HCT116 (cell line): ENCODE data around the gene LDLRAD4. TPM values are rescaled to one million over a fixed set of nuclear protein-coding genes. Genes with fewer than 3 reads are reported as not detected.

Experiments
- ATAC-seq: fragments of 200-7000 bp; cut with Tn5 transposase; 2 replicates; pipeline ENCODE4 v1.9.1; 2020; ENCODE audit warnings: mild to moderate bottlenecking, moderate library complexity
- BruUV-seq: library from RNA; stranded (reverse); fragments of 400-500 nt; replicated peaks from 2 replicates; lab custom pipeline; 2021; lab: Mats Ljungman, UMichigan
- CTCF ChIA-PET: fragments of 300-600 bp; sonication (Branson Sonifier 250); formaldehyde crosslinking; loops from one replicate; lab custom pipeline; 2021; ENCODE audit warnings: antibody characterized with exemption; lab: Charles Lee
- POLR2A ChIA-PET: fragments of 300-600, 350-600 bp; sonication (Branson Sonifier 250); formaldehyde crosslinking; loops from one replicate; lab custom pipeline; 2021; ENCODE audit warnings: antibody characterized with exemption; lab: Charles Lee
- RAD21 ChIA-PET, 2 experiments: fragments of 300-600 bp; sonication (Branson Sonifier 250); formaldehyde crosslinking; loops; one replicate each; lab custom pipeline; 2023; ENCODE audit warnings: low total read pairs in 2 of 2; ENCODE audit not compliant: uncharacterized antibody in 2 of 2, unreplicated experiment in 2 of 2, low non-redundant PET in 1 of 2; lab: Charles Lee
- DNase-seq: peaks from one replicate; pipeline ENCODE4 v3.0.0-alpha.2; 2010; ENCODE audit warnings: low read depth, low spot score
- H2AFZ ChIP-seq: fragments of 200-600 bp; shearing (Covaris generic), sonication (generic); 2 replicates; pipeline ENCODE4 v1.6.1; 2017; ENCODE audit warnings: low read depth, mixed run types, mixed read lengths, antibody characterized with exemption, low read length; ENCODE audit not compliant: poor library complexity, severe bottlenecking
- H3K27ac ChIP-seq: 2 replicates; pipeline ENCODE4 v1.5.1; 2012; ENCODE audit warnings: low read depth, low read length
- H3K27me3 ChIP-seq: fragments of 200-600 bp; sonication (generic); 2 replicates; pipeline ENCODE4 v1.6.1; 2016; ENCODE audit warnings: mixed run types, low read length, mixed read lengths; ENCODE audit not compliant: insufficient read depth
- H3K36me3 ChIP-seq, 2 experiments: fragments of 200-500 bp in 1 of 2; fragments of 200-600 bp in 1 of 2; sonication (Bioruptor generic) in 1 of 2; sonication (generic) in 1 of 2; 2 replicates each; pipeline versions ENCODE4 v1.5.1 to v1.6.1; 2014 to 2016; ENCODE audit warnings: low read length in 2 of 2, inconsistent platforms in 1 of 2, mixed read lengths in 1 of 2, mixed run types in 1 of 2; ENCODE audit not compliant: insufficient read depth in 2 of 2, control insufficient read depth in 1 of 2
- H3K4me1 ChIP-seq, 2 experiments: fragments of 200-600 bp in 1 of 2; sonication (generic) in 1 of 2; 2 replicates each; pipeline versions ENCODE4 v1.5.1 to v1.6.1; 2012 to 2017; ENCODE audit warnings: low read length in 2 of 2, inconsistent platforms in 1 of 2, mild to moderate bottlenecking in 1 of 2, mixed read lengths in 1 of 2, mixed run types in 1 of 2, moderate library complexity in 1 of 2; ENCODE audit not compliant: insufficient read depth in 2 of 2, control insufficient read depth in 1 of 2
- H3K4me2 ChIP-seq: fragments of 200-600 bp; sonication (generic); 2 replicates; pipeline ENCODE4 v1.6.1; 2017; ENCODE audit warnings: mixed run types, low read length, mixed read lengths
- H3K4me3 ChIP-seq, 2 experiments: fragments of 200-600 bp in 1 of 2; sonication (generic) in 1 of 2; replicated peaks in 1 of 2; 2 replicates each; pipeline ENCODE4 v1.5.1; 2011 to 2016; ENCODE audit warnings: low read length in 2 of 2, control low read depth in 1 of 2, low read depth in 1 of 2, mild to moderate bottlenecking in 1 of 2, mixed read lengths in 1 of 2, mixed run types in 1 of 2
- H3K79me2 ChIP-seq: fragments of 200-600 bp; sonication (generic); 2 replicates; pipeline ENCODE4 v1.6.1; 2017; ENCODE audit warnings: mild to moderate bottlenecking, mixed run types, low read length, moderate library complexity, mixed read lengths; ENCODE audit not compliant: insufficient read depth
- H3K9ac ChIP-seq: fragments of 200-600 bp; sonication (generic); 2 replicates; pipeline ENCODE4 v1.6.1; 2016; ENCODE audit warnings: low read length, mixed read lengths
- H3K9me2 ChIP-seq: fragments of 200-600 bp; sonication (generic), shearing (Covaris generic); 2 replicates; pipeline ENCODE4 v1.6.1; 2017; ENCODE audit warnings: mixed run types, mild to moderate bottlenecking, moderate library complexity; ENCODE audit not compliant: insufficient read depth
- H3K9me3 ChIP-seq, 2 experiments: fragments of 200-500 bp in 1 of 2; fragments of 200-600 bp in 1 of 2; sonication (Bioruptor generic) in 1 of 2; sonication (generic) in 1 of 2; 2 replicates each; pipeline ENCODE4 v1.6.1; 2014 to 2017; ENCODE audit warnings: low read length in 2 of 2, mixed read lengths in 2 of 2, inconsistent platforms in 1 of 2, low read depth in 1 of 2, mild to moderate bottlenecking in 1 of 2, mixed run types in 1 of 2, moderate library complexity in 1 of 2; ENCODE audit not compliant: control insufficient read depth in 1 of 2, insufficient read depth in 1 of 2
- H4K20me1 ChIP-seq: fragments of 200-600 bp; sonication (generic), shearing (Covaris generic); 2 replicates; pipeline ENCODE4 v1.6.1; 2017; ENCODE audit warnings: mixed run types, mild to moderate bottlenecking, moderate library complexity; ENCODE audit not compliant: insufficient read depth
- CBX3 ChIP-seq: IDR thresholded peaks from 2 replicates; pipeline ENCODE4 v1.6.1; 2012; ENCODE audit warnings: low read depth
- CEBPB ChIP-seq: IDR thresholded peaks from 2 replicates; pipeline ENCODE4 v1.6.1; 2012; ENCODE audit warnings: low read depth
- ELF1 ChIP-seq: IDR thresholded peaks from 2 replicates; pipeline ENCODE4 v1.6.1; 2012; ENCODE audit warnings: low read depth, borderline replicate concordance
- EZH2 ChIP-seq: fragments of 200-600 bp; sonication (generic); IDR thresholded peaks from 2 replicates; pipeline ENCODE4 v1.6.1; 2017; ENCODE audit warnings: antibody characterized with exemption, mixed run types
- EZH2phosphoT487 ChIP-seq: fragments of 200-600 bp; IDR thresholded peaks from 2 replicates; pipeline ENCODE4 v1.6.1; 2018; ENCODE audit warnings: antibody characterized with exemption, borderline replicate concordance
- FOSL1 ChIP-seq: IDR thresholded peaks from 2 replicates; pipeline ENCODE4 v1.6.1; 2012; ENCODE audit warnings: low read depth
- POLR2A ChIP-seq: IDR thresholded peaks from 2 replicates; pipeline ENCODE4 v1.7.0; 2011; ENCODE audit warnings: borderline replicate concordance; ENCODE audit not compliant: insufficient read depth, insufficient read length; ENCODE audit errors: extremely low read depth
- POLR2AphosphoS5 ChIP-seq: IDR thresholded peaks from 2 replicates; pipeline ENCODE4 v1.6.1; 2011; ENCODE audit warnings: mild to moderate bottlenecking, low read depth, low read length, moderate library complexity
- SIN3A ChIP-seq: IDR thresholded peaks from 2 replicates; pipeline ENCODE4 v1.6.1; 2012; ENCODE audit warnings: low read depth
- SP1 ChIP-seq: IDR thresholded peaks from 2 replicates; pipeline ENCODE4 v1.6.1; 2012; ENCODE audit warnings: low read depth
- intact Hi-C: fragments of 100-400 bp; cut with micrococcal nuclease; formaldehyde crosslinking; loops from 2 replicates; pipeline ENCODE4 v1.10.0; 2022
- total RNA-seq: library from RNA; stranded (reverse); gene quantifications from one replicate; pipeline ENCODE4 v1.2.1, GENCODE V29; 2021; ENCODE audit not compliant: unreplicated experiment
- TF ChIP-seq, protein P1 (sequence below): IDR thresholded peaks from 2 replicates; pipeline ENCODE4 v1.6.1; 2011; ENCODE audit warnings: mild to moderate bottlenecking, low read length, moderate library complexity; ENCODE audit not compliant: insufficient replicate concordance; ENCODE audit errors: extremely low read depth
- TF ChIP-seq, protein P2 (sequence below): IDR thresholded peaks from 2 replicates; pipeline ENCODE4 v1.6.1; 2012

Gene LDLRAD4
- total RNA-seq, 1 experiment from 2014 or later = 1.2 TPM

DNA sequence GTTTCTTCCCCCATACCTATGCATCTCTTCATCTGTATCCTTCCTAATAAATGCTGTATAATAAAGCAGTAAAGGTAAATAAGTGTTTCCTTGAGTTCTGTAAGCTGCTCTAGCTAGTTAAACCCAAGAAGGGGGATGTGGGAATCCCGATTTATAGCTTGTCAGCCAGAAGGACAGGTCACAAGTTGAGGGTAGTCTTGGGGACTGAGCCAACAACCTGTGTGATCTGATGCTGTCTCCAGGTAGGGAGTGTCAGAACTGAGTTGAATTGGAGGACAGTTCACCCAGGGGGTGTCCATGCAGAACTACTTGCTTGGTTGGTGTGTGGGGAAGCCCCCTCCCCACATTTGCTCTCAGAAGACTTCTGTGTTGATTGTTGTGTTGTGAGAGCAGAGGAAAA is 112.4 kb downstream of the LDLRAD4 start:
- TF ChIP-seq EZH2phosphoT487 (no peak), POLR2AphosphoS5 (no peak), SP1 (no peak), ELF1 (no peak)
- TF ChIP-seq, protein P1, sequence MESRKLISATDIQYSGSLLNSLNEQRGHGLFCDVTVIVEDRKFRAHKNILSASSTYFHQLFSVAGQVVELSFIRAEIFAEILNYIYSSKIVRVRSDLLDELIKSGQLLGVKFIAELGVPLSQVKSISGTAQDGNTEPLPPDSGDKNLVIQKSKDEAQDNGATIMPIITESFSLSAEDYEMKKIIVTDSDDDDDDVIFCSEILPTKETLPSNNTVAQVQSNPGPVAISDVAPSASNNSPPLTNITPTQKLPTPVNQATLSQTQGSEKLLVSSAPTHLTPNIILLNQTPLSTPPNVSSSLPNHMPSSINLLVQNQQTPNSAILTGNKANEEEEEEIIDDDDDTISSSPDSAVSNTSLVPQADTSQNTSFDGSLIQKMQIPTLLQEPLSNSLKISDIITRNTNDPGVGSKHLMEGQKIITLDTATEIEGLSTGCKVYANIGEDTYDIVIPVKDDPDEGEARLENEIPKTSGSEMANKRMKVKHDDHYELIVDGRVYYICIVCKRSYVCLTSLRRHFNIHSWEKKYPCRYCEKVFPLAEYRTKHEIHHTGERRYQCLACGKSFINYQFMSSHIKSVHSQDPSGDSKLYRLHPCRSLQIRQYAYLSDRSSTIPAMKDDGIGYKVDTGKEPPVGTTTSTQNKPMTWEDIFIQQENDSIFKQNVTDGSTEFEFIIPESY = no peak
- no peaks in the 10 kb centered on the region for H3K4me1 ChIP-seq
- no peak overlapping the region for H3K9ac ChIP-seq
- ChIA-PET RAD21 (no interaction called here), POLR2A (no interaction called here), CTCF (no interaction called here)
- no peaks in the 10 kb centered on the region for H4K20me1 ChIP-seq
- no peaks in the 10 kb centered on the region for H3K36me3 ChIP-seq
- H3K9me3 ChIP-seq = no peaks in the 10 kb centered on the region
- peaks cover 29% of the 10 kb centered on the region; the same call in 1 of the 2 replicates for H3K27me3 ChIP-seq
- intact Hi-C loops = no loop called here
- BruUV-seq = no TSS peak
- no peaks in the 10 kb centered on the region for H3K9me2 ChIP-seq
- no peaks in the 10 kb centered on the region for H3K79me2 ChIP-seq
- no peak overlapping the region for H3K4me2 ChIP-seq
- H3K4me3 ChIP-seq = no peak overlapping the region
- no peak for DNase-seq
- H2AFZ ChIP-seq = no peak overlapping the region
- no peak for ATAC-seq
- H3K27ac ChIP-seq = no peak overlapping the region

DNA sequence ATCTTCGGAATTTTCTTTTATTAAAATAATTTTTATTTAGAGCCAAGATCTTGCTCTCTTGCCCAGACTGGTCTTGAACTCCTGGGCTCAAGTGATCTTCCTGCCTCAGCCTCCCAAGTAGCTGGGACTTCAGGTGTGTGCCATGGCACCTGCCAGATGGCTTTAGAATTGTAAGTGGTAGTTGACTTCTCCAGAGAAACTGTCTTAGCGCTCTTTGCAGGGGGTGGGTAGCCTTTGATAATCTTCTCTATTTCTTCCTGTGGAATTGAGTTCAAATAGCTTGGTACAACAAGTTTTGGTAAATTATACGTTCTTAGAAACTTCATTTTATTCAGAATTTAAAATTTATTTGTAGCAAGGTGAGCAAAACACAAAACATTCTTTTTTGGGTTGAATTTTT is 113.3 kb downstream of the LDLRAD4 start:
- BruUV-seq = no TSS peak
- Histone ChIP-seq H4K20me1 (no peaks in the 10 kb centered on the region), H3K4me2 (no peak overlapping the region), H3K79me2 (no peaks in the 10 kb centered on the region), H2AFZ (no peak overlapping the region), H3K9me3 (no peaks in the 10 kb centered on the region), H3K4me3 (no peak overlapping the region), H3K27me3 (peaks cover 36% of the 10 kb centered on the region; the same call in 1 of the 2 replicates), H3K36me3 (no peaks in the 10 kb centered on the region), H3K9ac (no peak overlapping the region), H3K9me2 (no peaks in the 10 kb centered on the region), H3K27ac (no peak overlapping the region), H3K4me1 (no peaks in the 10 kb centered on the region)
- intact Hi-C loops = no loop called here
- no peak for DNase-seq
- TF ChIP-seq POLR2A (no peak), CBX3 (no peak), FOSL1 (no peak), SIN3A (no peak), CEBPB (no peak), ELF1 (no peak), EZH2 (no peak)
- TF ChIP-seq, protein P1 = no peak
- TF ChIP-seq, protein P2, sequence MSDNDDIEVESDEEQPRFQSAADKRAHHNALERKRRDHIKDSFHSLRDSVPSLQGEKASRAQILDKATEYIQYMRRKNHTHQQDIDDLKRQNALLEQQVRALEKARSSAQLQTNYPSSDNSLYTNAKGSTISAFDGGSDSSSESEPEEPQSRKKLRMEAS = no peak
- no peak for ATAC-seq
- CTCF ChIA-PET = no interaction called here
- POLR2A ChIA-PET = interaction anchor here (0.8 kb wide), 1 partner anchor 21 kb away, joined by 3 read pairs; no protein-coding TSS in a partner anchor
- RAD21 ChIA-PET = no interaction called here
